H9 (cell line): Measurements from ENCODE around the gene HSFX2. TPM values are rescaled to one million over a fixed set of nuclear protein-coding genes. Genes with fewer than 3 reads are reported as not detected.
"Not testable (repeated sequence)": the region's sequence is repeated elsewhere in the genome, so short reads cannot be mapped to it uniquely, and the experiment has no call there.

Source experiments
- DNase-seq: peaks from one replicate; pipeline ENCODE4 v3.0.0-alpha.2; 2017
- H2AFZ ChIP-seq: one replicate; pipeline ENCODE4 v1.6.1; 2013; ENCODE audit warnings: mild to moderate bottlenecking, low read length, control low read depth, moderate library complexity
- H2AK5ac ChIP-seq: 2 replicates; pipeline ENCODE4 v1.6.1; 2013; ENCODE audit warnings: low read length, control low read depth, mixed read lengths; ENCODE audit not compliant: insufficient read length
- H2BK120ac ChIP-seq: one replicate; pipeline ENCODE4 v1.6.1; 2013; ENCODE audit warnings: low read depth, mild to moderate bottlenecking, low read length, control low read depth, inconsistent platforms; ENCODE audit not compliant: poor library complexity, severe bottlenecking
- H2BK12ac ChIP-seq: 2 replicates; pipeline ENCODE4 v1.6.1; 2013; ENCODE audit warnings: low read length, control low read depth, mixed read lengths, low read depth; ENCODE audit not compliant: insufficient read length
- H2BK15ac ChIP-seq: 2 replicates; pipeline ENCODE4 v1.6.1; 2013; ENCODE audit warnings: low read depth, low read length, control low read depth
- H2BK20ac ChIP-seq: one replicate; pipeline ENCODE4 v1.6.1; 2013; ENCODE audit warnings: low read depth, mild to moderate bottlenecking, low read length, control low read depth, inconsistent platforms; ENCODE audit not compliant: poor library complexity, severe bottlenecking
- H2BK5ac ChIP-seq: 2 replicates; pipeline ENCODE4 v1.6.1; 2013; ENCODE audit warnings: low read length, control low read depth, mixed read lengths; ENCODE audit not compliant: insufficient read length
- H3K14ac ChIP-seq: 2 replicates; pipeline ENCODE4 v1.6.1; 2013; ENCODE audit warnings: low read length, control low read depth; ENCODE audit not compliant: insufficient read depth
- H3K18ac ChIP-seq: 2 replicates; pipeline ENCODE4 v1.6.1; 2013; ENCODE audit warnings: low read depth, mild to moderate bottlenecking, mixed read lengths, low read length, control low read depth; ENCODE audit not compliant: insufficient read length
- H3K23ac ChIP-seq: 2 replicates; pipeline ENCODE4 v1.6.1; 2013; ENCODE audit warnings: low read length, control low read depth, mixed read lengths, low read depth; ENCODE audit not compliant: insufficient read length
- H3K23me2 ChIP-seq: 2 replicates; pipeline ENCODE4 v1.6.1; 2013; ENCODE audit warnings: low read depth, mild to moderate bottlenecking, mixed read lengths, low read length, control low read depth; ENCODE audit not compliant: insufficient read length, poor library complexity, severe bottlenecking
- H3K27ac ChIP-seq: 2 replicates; pipeline ENCODE4 v1.5.1; 2013; ENCODE audit warnings: low read length, control low read depth, mixed read lengths, low read depth; ENCODE audit not compliant: insufficient read length
- H3K27me3 ChIP-seq: 2 replicates; pipeline ENCODE4 v1.6.1; 2013; ENCODE audit warnings: low read length, control low read depth, inconsistent platforms; ENCODE audit not compliant: insufficient read depth
- H3K4ac ChIP-seq: 2 replicates; pipeline ENCODE4 v1.6.1; 2013; ENCODE audit warnings: low read depth, mild to moderate bottlenecking, control low read depth, inconsistent platforms, low read length, moderate library complexity
- H3K4me1 ChIP-seq: 2 replicates; pipeline ENCODE4 v1.6.1; 2013; ENCODE audit warnings: low read length, control low read depth, inconsistent platforms; ENCODE audit not compliant: insufficient read depth
- H3K4me2 ChIP-seq: 2 replicates; pipeline ENCODE4 v1.6.1; 2013; ENCODE audit warnings: low read length, control low read depth, mixed read lengths; ENCODE audit not compliant: insufficient read length, insufficient read depth
- H3K56ac ChIP-seq: 2 replicates; pipeline ENCODE4 v1.6.1; 2013; ENCODE audit warnings: low read depth, mild to moderate bottlenecking, mixed read lengths, low read length, control low read depth; ENCODE audit not compliant: insufficient read length
- H3K79me1 ChIP-seq: 2 replicates; pipeline ENCODE4 v1.6.1; 2013; ENCODE audit warnings: low read depth, mild to moderate bottlenecking, moderate library complexity, low read length, control low read depth, inconsistent platforms; ENCODE audit not compliant: insufficient read depth, poor library complexity, severe bottlenecking
- H3K79me2 ChIP-seq: 2 replicates; pipeline ENCODE4 v1.6.1; 2013; ENCODE audit warnings: low read length, control low read depth, inconsistent platforms; ENCODE audit not compliant: insufficient read depth
- H3K9ac ChIP-seq: 2 replicates; pipeline ENCODE4 v1.6.1; 2013; ENCODE audit warnings: low read length, control low read depth, mixed read lengths; ENCODE audit not compliant: insufficient read length; ENCODE audit errors: extremely low read depth
- H3K9me3 ChIP-seq: one replicate; pipeline ENCODE4 v1.6.1; 2013; ENCODE audit warnings: low read depth, low read length, inconsistent platforms; ENCODE audit not compliant: control insufficient read depth
- H3T11ph ChIP-seq: one replicate; pipeline ENCODE4 v1.6.1; 2013; ENCODE audit warnings: mild to moderate bottlenecking, low read length, control low read depth, inconsistent platforms
- H4K20me1 ChIP-seq: one replicate; pipeline ENCODE4 v1.6.1; 2013; ENCODE audit not compliant: control insufficient read depth, insufficient read length, insufficient read depth
- H4K5ac ChIP-seq: 2 replicates; pipeline ENCODE4 v1.6.1; 2013; ENCODE audit warnings: low read depth, mild to moderate bottlenecking, mixed read lengths, low read length, control low read depth; ENCODE audit not compliant: insufficient read length
- H4K8ac ChIP-seq: replicated peaks from 2 replicates; pipeline ENCODE4 v1.6.1; 2013; ENCODE audit warnings: low read length, control low read depth, mixed read lengths, low read depth; ENCODE audit not compliant: insufficient read length
- H4K91ac ChIP-seq: 2 replicates; pipeline ENCODE4 v1.6.1; 2013; ENCODE audit warnings: low read depth, mild to moderate bottlenecking, moderate library complexity, mixed read lengths, low read length, control low read depth; ENCODE audit not compliant: insufficient read length
- H3K27ac Mint-ChIP-seq, 3 experiments: 2 replicates in 2 of 3; 3 replicates in 1 of 3; pipeline ENCODE4 v1.8.0; 2020 to 2021; ENCODE audit warnings: mixed read lengths in 3 of 3, mild to moderate bottlenecking in 1 of 3, moderate library complexity in 1 of 3
- H3K27me3 Mint-ChIP-seq: 2 replicates; pipeline ENCODE4 v1.8.0; 2021; ENCODE audit warnings: low read depth, mild to moderate bottlenecking, moderate library complexity, mixed read lengths
- H3K36me3 Mint-ChIP-seq, 3 experiments: 2 replicates in 2 of 3; 3 replicates in 1 of 3; pipeline ENCODE4 v1.8.0; 2020 to 2021; ENCODE audit warnings: low read depth in 3 of 3, mixed read lengths in 3 of 3; ENCODE audit not compliant: insufficient read depth in 1 of 3
- H3K4me1 Mint-ChIP-seq, 2 experiments: 2 replicates each; pipeline ENCODE4 v1.8.0; 2020; ENCODE audit warnings: mixed read lengths in 2 of 2
- H3K4me3 Mint-ChIP-seq, 2 experiments: 2 replicates in 1 of 2; 3 replicates in 1 of 2; pipeline ENCODE4 v1.8.0; 2020 to 2021; ENCODE audit warnings: mild to moderate bottlenecking in 2 of 2, mixed read lengths in 2 of 2, moderate library complexity in 1 of 2
- H3K9me3 Mint-ChIP-seq, 2 experiments: 2 replicates in 1 of 2; 3 replicates in 1 of 2; pipeline ENCODE4 v1.8.0; 2020; ENCODE audit warnings: mild to moderate bottlenecking in 2 of 2, mixed read lengths in 2 of 2, moderate library complexity in 1 of 2
- CTCF ChIP-seq: fragments of 200-600 bp; sonication (generic); conservative IDR thresholded peaks from 3 replicates; pipeline ENCODE4 v1.8.0; 2021; ENCODE audit warnings: antibody characterized with exemption, mild to moderate bottlenecking
- WGBS: extraction: QIAGEN DNeasy Blood & Tissue Kit; methylation state at CpG from one replicate; pipeline ENCODE4 v1.1.7; 2013; ENCODE audit warnings: missing lambda C conversion rate, low lambda C conversion rate, mixed read lengths; ENCODE audit not compliant: insufficient read length; ENCODE audit errors: extremely low coverage; 5-methylcytosine and 5-hydroxymethylcytosine counted together
- total RNA-seq: library from RNA; stranded (reverse); gene quantifications from 2 replicates; pipeline ENCODE4 v1.2.1, GENCODE V29; 2021

Gene HSFX2
- total RNA-seq, 1 experiment from 2014 or later = not detected

DNA sequence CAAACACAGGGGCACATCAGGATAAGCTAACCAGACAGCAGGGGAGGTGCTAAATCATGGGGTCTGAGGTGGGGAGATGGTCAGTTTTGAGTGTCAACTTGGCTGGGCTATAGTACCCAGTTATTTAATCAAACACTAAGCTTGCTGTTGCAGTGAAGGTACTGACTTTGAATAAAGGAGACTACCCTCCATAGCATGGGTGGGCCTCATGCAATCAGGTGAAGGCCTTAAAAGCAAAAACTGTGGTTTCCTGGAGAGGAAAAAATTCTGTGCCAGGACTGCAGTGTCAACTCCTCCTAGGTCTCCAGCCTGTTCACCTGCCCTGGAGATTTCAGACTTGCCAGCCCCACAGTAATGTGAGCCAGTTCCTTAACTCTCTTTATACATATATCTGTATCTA lies 12.6 kb upstream of the HSFX2 start:
- Histone ChIP-seq H4K5ac (no peak overlapping the region), H3K79me1 (no peaks in the 10 kb centered on the region), H3K14ac (no peak overlapping the region), H3K79me2 (no peaks in the 10 kb centered on the region), H3K56ac (no peak overlapping the region), H2BK20ac (no peak overlapping the region), H3K23me2 (no peaks in the 10 kb centered on the region), H2BK5ac (no peak overlapping the region), H4K20me1 (no peaks in the 10 kb centered on the region), H2AK5ac (no peak overlapping the region), H3K4me2 (no peak overlapping the region), H2AFZ (no peak overlapping the region), H3K18ac (no peak overlapping the region), H3K23ac (no peak overlapping the region), H2BK120ac (no peak overlapping the region), H3K27me3 (no peaks in the 10 kb centered on the region), H3K4me1 (no peaks in the 10 kb centered on the region), H2BK15ac (no peak overlapping the region), H3K27ac (no peak overlapping the region), H3K9me3 (peaks cover 44% of the 10 kb centered on the region), H4K8ac (no peak overlapping the region), H3T11ph (no peak overlapping the region), H3K4ac (no peak overlapping the region), H3K9ac (no peak overlapping the region), H2BK12ac (no peak overlapping the region), H4K91ac (no peak overlapping the region)
- Mint-ChIP-seq H3K9me3 (peaks cover 59 to 68% of the 10 kb centered on the region in 2 experiments), H3K27ac (no peak overlapping the region), H3K4me1 (0 out of 4 replicates have a peak, but pooled peaks cover 0 to 4% of the 10 kb centered on the region in 2 experiments), H3K4me3 (no peak overlapping the region), H3K36me3 (peaks cover 19 to 41% (median 35%) of the 10 kb centered on the region in 3 experiments; a peak in 6 of 7 replicates), H3K27me3 (peaks cover 5% of the 10 kb centered on the region)
- no peak for TF ChIP-seq CTCF
- DNase-seq = no peak

- H3K79me1 ChIP-seq, H2AK5ac ChIP-seq, H3K4me1 ChIP-seq, H3K23ac ChIP-seq, H3K27ac Mint-ChIP-seq, H3K23me2 ChIP-seq, H4K20me1 ChIP-seq, H3K4ac ChIP-seq, H2BK12ac ChIP-seq, H3K27ac ChIP-seq, H3K27me3 Mint-ChIP-seq, H3K56ac ChIP-seq, H3K18ac ChIP-seq, H3K4me1 Mint-ChIP-seq, H3K4me2 ChIP-seq, H2AFZ ChIP-seq, DNase-seq, H3K14ac ChIP-seq, H3K4me3 Mint-ChIP-seq, H4K5ac ChIP-seq, H2BK15ac ChIP-seq, H3K79me2 ChIP-seq, H3K27me3 ChIP-seq, H2BK20ac ChIP-seq, H2BK5ac ChIP-seq, H3K9ac ChIP-seq, H3T11ph ChIP-seq, H4K91ac ChIP-seq, H4K8ac ChIP-seq, H2BK120ac ChIP-seq: not testable (repeated sequence)
- H3K9me3 ChIP-seq = peaks cover 41% of the 10 kb centered on the region
- WGBS = no CpG with 5 or more reads among the region's 7 CpGs
- Mint-ChIP-seq H3K9me3 (peaks cover 55 to 58% of the 10 kb centered on the region in 2 experiments), H3K36me3 (peaks cover 20 to 44% (median 41%) of the 10 kb centered on the region in 3 experiments; a peak in 6 of 7 replicates)
Measured at GRCh38 chrX:149605248-149605885, 10.3 kb upstream of the HSFX2 start.
